CD4-positive, alpha-beta T cell treated with Interferon gamma for 1 hour (primary cell): ENCODE data around the gene FEM1B.
"Not testable (repeated sequence)": the region's sequence is repeated elsewhere in the genome, so short reads cannot be mapped to it uniquely, and the experiment has no call there.

ENCODE experiments used
- DNase-seq: peaks from one replicate; pipeline ENCODE4 v3.0.0-alpha.2; 2020

FEM1B gene

DNA sequence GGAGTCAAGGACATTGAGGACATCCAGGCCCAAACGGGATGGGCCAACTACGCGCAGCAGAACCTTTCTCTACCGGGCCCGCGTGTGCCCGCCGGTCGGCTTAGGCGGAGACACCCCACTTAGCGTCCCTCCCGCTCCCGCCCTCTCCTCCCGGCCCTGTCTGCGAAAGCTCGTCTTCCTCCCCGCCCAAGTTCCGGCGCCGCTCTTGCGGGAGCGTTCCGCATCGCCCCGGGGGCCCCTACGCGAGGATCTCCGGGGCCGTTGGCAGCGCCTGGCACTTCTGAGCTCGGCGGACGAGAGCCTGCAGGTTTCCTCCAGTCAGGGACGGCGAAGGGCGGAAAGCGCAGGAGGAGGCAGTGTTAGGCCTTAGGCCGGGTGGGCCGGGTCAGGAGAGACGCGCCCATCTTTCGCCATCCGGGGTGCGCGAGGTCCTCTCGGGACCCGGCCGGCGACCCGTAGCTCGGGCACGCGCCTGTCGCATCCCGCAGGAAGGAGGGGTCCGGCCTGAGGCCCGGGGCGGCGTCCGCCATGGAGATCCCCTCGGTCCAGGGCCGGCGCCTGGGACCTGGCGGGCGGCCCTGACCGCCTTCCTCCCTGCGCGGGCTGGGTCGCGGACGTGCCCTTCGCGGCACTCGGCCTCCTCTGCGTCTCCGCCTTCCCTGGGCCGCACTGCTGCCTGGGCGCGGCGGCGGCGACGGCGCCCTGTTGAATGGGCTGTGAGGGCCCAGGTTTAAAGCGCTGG is at the start of gene FEM1B:
TSS of gene FEM1B (plus strand) at position 143 of the 742 bp plus-strand sequence. CDS start 673 bp downstream, outside the sequence.
- DNase-seq: peak; percentile 88

DNA sequence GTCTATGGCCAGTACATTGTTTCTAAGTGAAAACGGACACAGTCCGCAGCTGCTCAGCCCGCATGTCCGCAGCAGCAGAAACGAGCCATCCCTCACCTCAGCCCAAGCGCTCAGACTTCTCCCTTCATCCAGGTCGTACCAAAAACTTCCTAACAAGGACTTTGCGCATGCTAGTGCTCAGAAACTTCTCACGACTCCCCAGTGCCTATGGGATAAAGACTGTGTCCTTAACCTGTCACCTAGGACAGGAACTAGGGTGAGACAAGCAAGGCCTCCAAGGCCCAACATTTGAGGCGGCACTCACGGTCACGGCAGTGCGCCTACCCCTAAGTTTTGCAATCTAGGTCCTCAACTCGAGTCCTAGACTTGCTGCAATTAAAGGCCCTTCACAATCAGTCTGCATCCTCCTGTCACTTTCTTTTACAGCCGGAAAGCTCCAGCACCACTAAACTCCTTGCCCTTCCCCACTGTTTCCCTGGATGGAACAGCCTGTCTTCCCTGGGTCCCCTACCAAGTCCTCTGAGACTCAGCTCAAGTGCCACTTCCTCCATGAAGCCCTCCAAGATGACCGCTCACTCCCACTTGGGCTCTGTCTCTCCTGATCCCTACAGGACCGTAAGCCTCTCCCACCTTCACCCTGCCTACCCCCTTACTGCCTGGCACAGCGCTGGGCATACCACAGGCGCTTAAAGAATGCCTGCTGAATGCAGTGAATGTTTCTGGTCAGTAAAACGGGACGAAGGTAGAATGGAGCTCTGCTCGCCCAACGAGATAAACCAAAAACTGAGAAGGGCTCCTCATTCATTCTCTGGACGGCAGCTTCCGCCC is 49.2 kb upstream of the FEM1B start:
- DNase-seq: no peak

DNA sequence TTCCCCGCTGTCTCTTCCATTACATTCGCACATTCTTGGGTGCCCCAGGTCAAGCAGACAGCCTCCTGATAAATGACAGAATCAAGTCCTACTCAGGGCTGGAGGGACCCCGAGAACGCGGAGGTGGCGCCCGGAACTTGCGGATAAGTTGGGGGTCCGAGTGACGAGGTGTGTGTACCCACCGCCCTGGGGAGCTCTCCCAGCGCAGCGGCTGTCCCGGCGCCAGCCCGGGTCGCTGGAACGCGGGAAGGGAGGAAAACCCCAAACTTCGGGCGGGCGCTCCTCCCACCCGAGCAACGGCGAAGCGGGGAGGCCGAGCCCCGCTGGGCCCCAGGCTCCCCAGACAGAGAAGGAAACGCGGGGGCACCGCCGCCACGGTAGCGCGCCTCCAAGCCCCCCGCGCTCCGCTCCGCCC is 48.6 kb upstream of the FEM1B start:
- DNase-seq: no peak

DNA sequence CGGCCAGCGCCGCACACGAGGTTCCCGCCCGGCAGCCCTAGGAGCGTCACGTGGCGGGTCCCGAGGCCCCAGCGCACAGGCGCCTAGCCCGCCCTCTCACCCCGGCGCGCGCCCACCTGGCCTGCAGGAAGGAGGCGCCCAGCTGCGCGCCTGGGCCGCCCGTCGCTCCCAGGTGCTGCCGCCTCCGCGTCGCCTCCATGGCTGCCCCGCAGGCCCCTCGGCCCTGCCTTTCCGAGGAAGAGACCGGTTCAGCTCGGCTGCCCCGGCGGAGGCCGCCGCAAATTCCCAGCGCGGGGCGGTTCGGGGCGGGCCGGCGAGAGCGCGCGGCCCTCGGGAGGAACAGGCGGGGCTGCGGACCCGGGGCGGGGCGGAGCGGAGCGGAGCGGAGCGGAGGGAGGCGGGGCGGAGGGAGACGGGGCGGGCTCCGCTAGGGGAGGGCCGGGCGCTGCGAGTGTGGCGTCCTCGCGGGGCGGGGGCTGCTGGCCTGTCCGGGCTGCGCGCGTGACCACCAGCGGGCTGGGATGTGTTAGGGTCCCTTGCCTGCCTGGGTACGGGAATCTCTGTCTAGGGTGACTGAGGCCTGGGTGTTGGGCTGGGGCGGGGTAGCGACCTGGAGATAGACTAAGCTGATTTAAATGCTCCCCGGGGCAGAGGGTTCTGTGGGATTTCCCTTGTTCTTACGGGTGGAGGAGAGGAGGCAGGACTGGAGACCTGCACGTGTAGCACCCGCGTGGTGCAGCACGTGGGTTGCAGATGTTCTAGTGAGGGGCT is 48.0 kb upstream of the FEM1B start, which contains the start of gene CLN6:
TSS of gene CLN6 (minus strand) at position 343 of the 771 bp plus-strand sequence. CDS start at position 199, 144 bp downstream.
- peak; percentile 81 for DNase-seq

DNA sequence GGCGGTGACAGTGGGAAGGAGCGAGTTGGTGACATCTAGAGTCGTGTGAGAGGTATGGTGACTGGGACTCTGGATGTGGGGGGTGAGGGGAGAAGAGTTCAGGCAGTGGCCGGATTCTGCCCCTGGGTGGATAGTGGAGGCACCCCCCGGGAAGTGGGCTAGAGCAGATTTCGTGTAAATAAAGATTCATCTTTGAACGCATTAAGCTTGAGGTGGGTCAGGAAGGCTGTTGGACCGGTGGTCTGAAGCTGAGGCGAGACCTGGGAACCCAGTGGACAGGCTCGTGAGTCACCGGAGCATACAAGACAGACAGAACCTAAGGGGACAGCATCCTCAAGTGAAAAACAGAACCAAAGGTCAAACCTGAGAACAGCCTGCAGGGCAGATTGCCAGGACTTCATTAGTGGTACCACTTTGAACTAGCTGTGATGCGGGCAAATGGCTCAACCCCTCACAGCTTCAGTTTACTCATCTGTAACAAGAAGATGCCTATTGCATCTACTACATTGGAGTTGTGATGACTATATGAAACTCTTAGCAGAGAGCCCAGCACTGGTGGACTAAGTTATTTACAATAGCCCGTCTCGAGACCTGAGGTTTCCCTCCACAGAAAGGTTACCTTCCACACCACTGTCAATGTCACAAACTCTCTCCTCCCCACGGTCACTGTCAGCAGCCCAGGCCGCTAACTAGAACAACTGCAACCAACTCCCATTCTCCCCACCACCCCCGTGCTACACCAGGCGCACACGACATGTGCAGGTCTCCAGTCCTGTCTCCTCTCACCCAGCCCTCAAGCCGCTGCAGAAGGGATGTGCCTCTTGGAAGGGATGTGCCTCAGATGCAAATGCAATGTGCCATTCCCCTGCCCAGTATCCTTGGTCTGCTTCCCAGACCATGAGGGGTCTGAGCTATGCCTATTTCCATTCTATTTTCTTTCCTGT is 47.1 kb upstream of the FEM1B start:
- no peak for DNase-seq

DNA sequence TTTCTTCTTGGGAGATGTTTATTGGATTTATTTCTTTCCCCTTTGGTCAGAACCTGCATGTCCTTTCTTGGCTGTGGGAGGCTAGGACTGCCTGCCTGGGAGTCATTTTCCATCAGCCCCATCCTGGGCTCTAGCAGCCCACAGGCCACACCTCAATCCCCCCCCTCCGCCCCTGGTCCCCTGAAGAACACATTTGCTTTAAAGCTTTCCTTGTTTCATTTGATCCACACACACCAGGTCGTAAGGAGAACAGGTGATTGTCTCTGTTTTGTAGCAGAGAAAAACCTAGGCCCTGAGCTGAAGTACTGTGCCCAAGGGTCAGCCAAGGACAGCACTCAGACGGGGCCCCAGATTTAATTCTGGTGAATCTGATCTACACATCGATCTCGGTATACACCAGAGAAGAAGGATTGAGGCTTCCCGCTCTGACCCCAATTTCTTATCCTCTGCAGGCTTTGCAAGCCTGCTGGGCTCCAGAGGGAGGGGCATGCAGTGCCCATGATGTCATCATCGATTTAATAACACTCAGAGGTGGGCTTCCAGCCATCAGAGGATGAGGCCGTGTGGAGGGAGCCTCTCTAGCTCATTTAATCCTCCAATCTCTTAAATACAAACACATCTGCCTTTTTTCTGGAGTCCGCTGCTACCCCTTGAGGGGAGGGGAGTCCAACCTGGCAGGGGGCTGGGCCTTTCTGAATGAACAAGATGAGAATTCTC is 46.3 kb upstream of the FEM1B start:
- no peak for DNase-seq

DNA sequence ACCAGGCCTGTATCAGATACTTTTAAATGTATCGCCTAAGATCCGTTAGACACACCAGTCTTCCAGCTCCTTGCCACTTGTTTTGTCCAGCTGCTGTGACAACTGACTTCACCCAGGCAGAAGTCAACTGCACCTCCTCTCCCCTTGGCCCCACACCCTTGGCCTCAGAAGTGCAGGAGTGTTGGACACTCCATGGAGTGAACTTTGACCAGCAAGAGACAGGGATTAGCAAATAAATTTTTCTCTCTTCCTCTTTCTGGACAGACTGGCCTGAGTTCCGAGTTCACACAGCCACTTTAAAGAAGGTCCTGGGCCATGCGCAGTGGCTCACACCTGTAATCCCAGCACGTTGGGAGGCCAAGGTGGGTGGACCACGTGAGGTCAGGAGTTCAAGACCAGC is 45.1 kb upstream of the FEM1B start:
- DNase-seq: no peak

DNA sequence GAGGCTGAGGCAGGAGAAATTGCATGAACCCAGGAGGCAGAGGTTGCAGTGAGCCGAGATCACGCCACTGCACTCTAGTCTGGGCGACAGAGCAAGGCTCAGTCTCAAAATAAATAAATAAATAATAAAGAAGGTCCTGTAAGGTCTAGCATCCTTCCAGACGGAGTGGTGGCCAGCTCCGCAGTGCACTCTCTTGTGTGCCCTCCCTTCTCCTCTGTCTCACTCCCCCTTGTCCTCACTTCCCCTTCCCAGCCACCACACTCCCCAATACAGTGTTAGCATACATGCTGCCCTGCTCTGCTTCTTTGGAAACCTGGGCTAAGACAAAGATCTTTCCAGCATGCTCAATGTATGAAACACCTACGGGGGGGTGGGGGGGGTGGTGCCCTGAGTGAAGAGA is 44.6 kb upstream of the FEM1B start:
- no peak for DNase-seq

DNA sequence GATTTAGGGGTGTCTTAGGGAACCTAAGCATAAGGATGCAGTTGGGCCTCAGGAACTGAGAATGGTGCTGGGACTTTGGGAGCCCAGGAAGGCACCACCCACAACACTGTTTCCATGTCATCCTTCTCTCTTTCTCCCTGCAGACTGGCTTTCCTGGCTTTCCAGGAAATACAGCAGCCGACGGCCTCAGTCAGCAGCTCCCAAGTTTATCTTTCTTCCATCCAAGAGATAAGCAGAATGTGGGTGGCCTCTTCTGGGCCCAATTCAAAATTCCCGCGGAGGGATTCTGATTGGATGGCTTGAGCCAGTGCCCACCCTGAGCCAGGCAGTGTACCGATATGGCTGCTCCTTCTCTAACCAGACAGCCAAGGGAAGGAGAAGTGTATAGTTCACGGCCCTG is 43.5 kb upstream of the FEM1B start:
- no peak for DNase-seq

DNA sequence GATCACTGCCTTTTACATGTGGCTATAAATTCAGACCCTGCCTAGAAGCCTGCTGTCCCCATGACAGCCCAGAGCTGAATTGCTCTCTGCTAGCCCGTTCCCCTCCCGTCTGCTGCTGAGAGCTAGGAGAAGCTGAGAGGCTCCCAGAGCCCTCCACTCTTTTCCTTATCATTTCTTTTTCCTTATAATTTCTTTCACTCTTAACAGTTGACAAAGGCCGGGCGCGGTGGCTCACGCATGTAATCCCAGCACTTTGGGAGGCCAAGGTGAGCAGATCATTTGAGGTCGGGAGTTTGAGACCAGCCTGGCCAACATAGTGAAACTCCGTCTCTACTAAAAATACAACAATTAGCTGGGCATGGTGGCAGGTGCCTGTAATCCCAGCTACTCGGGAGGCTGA is 43.0 kb upstream of the FEM1B start:
- DNase-seq: not testable (repeated sequence)

DNA sequence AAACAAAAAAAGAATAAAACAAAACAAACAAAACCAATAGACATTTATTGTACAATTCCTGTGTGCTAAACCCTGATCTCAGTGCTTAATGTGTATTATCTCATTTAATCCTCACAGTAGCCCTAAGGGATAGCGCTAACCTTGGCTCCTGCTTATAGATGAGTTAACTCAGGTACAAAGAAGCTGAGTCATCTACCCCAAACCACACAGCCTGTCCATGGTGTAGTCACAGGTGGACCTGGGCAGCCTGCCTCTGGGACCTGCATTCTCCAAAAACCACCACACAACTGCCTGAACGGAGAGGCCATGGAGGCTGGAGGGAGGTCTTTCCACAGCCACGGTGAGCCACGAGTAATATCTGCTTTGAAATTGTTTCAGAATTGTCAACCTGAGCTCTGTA is 42.5 kb upstream of the FEM1B start:
- no peak for DNase-seq

DNA sequence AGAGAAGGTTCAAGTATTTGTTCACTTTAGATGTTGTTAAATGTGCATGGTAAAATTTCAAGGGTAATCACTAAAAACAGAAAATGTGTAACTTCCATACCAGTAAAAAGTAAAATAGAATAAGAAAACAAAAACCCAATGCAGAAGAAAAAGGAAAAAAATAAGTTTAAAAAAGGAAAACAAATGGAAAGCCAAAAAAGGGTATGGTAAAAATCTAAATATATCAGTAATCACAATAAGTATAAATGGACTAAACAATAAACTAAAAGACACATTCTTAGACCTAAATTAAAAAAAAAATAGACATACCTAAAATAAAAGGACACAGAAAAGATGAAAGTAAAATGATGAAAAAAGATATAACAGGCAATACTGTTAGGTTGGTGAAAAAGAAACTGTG is 38.5 kb upstream of the FEM1B start:
- no peak for DNase-seq

DNA sequence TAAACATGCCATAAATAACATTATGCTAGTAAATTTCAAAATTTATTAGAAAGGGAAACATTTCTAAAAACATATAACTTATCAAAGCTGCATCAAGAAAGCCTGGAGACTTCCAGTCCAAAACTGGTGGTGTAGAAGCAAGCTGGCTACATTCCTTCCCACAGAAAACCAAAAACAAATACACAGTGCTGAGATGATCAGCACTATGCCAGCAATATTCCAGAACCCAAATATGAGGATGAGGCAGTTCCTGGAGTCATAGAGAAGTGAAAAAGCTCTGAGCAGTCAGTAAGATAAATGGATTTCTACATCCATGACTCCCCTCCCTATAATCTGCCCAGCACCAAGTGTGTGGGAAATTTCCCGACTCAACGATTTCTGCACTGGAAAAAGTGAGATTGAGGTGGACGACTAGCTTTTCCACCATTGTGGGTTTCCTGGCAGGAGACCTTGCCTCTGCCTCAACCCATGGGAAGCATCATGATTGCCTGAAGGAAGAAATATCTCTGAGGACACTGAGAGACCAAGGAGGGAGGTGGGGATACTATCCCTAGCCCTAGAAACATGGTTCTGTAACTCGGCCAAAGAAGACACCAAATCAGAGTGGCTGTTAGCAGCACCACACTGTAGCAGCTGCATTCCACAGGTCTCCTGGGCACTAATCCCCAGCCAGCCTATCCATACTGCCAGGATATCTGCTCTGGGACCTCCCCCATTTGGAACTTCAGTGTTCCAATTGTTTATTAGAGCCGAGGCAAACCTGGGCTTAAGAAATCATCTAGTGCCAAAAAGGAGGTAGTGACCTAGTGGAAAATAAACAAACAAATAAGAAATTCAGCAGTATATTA is 36.2 kb upstream of the FEM1B start:
- no peak for DNase-seq

DNA sequence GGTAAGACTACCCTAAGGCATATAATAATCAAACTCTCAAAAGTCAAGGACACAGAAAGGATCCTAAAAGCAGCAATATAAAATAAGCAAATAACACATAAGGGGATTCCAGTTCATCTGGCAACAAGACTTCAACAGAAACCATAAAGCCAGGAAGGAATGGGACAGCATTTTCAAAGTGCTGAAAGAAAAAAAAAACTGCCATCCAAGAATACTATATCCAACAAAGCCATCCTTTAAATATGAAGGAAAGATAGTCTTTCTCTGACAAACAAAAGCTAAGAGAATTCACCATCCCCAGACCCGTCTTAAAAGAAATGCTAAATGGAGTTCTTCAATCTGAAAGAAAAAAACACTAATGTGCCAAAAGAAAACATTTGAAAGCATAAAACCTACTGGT is 33.3 kb upstream of the FEM1B start:
- no peak for DNase-seq

DNA sequence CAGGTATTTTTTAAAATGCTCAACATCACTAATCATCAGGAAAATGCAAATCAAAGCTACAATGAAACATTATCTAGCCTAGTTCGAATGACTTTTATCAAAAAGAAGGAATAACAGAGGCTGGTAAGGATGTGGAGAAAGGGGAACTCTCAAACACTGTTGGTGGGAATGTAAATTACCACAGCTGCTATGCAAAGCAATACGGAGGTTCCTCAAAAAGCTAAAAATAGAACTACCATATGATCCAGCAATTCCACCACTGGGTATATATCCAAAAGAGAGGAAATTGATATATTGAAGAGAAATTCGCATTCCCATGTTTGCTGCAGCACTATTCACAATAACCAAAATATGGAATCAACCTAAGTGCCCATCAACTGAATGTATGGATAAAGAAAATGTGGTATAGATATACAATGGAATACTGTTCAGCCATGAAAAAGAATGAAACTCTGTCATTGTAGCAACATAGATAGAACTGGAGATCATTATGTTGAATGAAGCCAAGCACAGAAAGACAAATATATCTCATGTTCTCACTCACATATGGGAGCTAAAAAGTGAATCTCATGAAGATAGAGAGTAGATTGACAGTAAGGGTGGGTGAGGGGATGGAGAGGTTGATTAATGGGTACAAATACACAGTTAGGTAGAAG is 28.4 kb upstream of the FEM1B start:
- DNase-seq: no peak

DNA sequence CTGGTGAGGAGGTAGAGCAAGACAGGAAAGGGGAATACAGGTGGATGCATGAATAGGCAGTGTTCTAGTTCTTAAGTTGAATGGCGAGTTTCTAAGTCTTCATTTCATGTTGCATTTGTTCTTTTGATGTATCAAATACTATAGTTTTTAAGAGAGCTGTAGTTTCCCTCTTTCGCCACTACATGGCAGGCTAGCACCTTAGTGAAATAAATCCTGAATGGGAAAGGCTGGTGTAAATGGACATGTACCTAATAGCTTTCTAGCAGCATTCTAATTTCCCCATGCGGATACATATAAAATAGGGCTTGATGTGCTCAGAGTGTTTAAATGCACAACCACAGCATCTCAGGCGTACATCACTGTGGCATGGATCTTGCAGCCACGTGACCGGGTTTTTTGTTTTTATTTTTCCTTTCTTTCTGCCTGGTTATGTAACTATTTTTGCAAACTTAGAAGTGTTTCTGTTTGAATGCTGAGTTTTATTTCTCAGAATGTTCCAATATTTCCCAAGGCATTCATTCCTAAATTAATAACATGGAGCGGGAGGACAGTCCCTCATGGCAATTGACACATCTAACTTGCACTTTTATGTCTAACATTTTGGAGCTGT is 24.5 kb upstream of the FEM1B start:
- no peak for DNase-seq

DNA sequence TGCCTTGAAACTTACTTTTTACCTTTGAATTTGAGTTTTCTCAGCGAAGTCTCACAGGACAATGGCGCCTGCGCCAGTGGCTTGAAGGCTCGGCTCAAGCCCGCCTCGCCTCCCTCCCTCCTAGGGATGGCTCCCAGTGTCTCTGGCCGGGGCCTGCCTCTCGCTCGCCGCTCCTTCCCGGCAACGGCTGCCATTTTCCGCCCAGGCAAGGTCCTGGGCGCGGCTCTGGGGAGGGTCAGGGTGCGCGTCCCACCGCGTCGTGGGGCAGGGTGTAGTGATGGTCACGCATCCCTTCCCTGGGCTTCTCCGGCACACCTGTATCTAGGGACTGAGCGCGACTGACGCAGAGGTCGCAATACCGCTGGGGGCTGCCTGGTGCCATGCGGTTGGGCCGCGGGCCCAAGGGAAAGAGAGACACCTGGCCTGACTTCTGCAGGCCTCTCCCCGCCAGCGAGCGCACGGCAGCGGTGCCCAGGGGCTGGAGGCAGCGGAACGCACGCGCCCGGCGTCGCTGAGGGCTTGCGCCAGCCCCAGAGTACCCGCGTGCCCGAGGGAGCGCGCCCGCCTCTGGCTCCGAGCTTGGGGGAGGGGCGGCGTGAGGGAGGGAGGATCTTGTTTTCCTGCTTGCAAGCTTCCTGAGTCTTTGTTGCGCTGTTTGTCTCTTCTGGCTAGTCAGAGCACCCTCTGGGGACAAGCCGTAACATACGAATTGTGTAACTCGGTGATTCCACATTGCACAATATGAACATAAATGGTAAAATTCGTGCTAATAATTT is 20.7 kb upstream of the FEM1B start:
- peak; percentile 68 for DNase-seq

DNA sequence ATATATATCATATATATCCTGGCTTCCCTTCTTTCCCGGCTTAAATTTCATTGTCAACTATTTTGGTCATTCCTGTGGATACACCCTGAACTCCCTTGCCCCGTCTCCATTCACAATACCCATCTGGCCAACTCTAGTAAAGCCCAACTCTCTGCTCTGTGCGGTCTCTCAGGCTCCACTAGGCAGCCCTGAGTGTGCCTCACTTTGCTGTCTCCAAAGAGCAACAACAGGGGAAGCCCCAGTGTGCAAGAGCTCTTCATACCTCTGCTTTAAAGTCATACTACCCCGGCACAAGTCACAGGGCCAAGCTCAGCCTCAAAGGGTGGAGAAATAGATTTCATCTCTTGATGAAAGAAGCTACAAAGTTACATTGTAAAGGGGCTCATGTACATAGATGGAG is 18.9 kb upstream of the FEM1B start:
- DNase-seq: peak; percentile 6

DNA sequence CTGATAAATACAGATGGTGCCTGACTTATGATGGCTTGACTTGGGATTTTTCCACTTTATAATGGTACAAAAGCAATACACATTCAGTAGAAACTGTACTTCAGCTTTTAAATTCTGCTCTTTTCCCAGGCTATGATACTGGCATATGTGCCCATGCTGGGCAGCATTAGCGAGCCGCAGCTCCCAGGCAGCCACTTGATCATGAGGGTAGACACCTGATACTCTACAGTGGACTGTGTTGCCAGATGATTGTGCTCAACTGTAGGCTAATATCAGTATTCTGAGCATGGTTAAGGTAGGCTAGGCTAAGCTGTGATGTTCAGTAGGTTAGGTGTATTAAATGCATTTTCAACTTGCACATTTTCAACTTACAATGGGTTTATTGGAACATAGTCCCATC is 17.7 kb upstream of the FEM1B start:
- DNase-seq: no peak
